Frontal cortex (tissue), 4 donors: ENCODE results near the gene CHIA. TPM values are rescaled to one million over a fixed set of nuclear protein-coding genes. Genes with fewer than 3 reads are reported as not detected.
"Not testable (repeated sequence)": the region's sequence is repeated elsewhere in the genome, so short reads cannot be mapped to it uniquely, and the experiment has no call there.

Experiments
- DNase-seq, 2 donors: peaks; one replicate each; pipeline ENCODE4 v3.0.0; 2012; ENCODE audit warnings: low spot score in 2 of 2
- FAIRE-seq: peaks from 2 replicates; lab custom pipeline; 2012; peaks lifted over from hg19 to GRCh38; lab: Jason Lieb, UNC
- small RNA-seq: library from RNA; depleted of rRNA; stranded (forward); fragments of <200 nt; gene quantifications from one replicate; pipeline ENCODE3, GENCODE V24; 2014
- total RNA-seq: library from RNA; depleted of rRNA; stranded (reverse); fragments of >200 nt; gene quantifications from one replicate; pipeline ENCODE4 v1.2.3, GENCODE V29; 2014
- donor health status: control.
- donor health status: control.
- donor health status: control.

Gene CHIA
- total RNA-seq, 1 donor from 2014 or later, result not detected

DNA sequence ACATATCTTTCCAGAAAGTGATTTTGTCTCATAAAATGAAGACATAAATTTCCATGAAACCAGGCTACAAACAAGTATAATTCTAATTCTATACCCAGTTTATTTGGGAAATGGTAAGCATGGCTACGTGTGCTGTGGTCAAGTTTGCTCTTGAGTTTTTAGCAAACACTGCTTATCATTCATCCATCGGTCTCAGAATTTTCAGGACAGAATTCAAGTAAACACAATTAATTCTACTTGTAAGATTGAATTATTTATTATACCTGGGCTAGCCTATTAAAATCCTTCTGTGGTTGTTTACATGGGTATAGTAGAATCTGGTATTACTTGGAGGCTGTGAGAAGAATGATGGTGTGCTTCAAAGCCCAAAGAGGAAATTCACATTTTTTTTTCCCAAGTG, 68.3 kb downstream of the CHIA start:
- FAIRE-seq, result no peak
- DNase-seq, result no peak

DNA sequence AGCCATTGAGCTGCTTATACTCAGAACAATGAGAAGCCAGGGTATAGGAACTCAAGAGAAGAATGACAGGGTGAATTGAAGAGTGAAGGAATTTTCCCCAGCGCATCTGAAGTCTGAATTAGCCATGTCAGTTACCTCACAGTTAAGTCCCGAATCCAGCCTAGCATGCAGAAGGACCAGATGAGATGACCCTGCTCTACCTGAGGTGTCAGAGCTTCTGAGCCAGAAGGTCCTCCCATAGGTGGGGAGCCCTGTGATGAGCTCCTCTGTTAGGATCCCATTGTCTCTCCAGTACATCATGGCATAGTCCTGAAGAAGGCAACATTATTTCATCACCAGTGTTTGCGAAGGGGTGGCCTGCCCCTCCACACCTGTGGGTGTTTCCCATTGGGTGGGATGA, 68.7 kb downstream of the CHIA start:
- DNase-seq, result no peak
- FAIRE-seq, result no peak

DNA sequence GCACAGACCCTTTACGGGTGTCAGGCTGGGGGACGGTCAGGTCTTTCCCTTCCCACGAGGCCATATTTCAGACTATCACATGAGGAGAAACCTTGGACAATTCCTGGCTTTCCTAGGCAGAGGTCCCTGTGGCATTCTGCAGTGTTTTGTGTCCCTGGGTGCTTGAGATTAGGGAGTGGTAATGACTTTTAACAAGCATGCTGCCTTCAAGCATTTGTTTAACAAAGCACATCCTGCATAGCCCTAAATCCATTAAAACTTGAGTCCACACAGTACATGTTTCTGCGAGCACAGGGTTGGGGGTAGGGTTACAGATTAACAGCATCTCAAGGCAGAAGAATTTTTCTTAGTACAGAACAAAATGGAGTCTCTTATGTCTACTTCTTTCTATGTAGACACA, 69.6 kb downstream of the CHIA start:
- not testable (repeated sequence) for FAIRE-seq, DNase-seq

DNA sequence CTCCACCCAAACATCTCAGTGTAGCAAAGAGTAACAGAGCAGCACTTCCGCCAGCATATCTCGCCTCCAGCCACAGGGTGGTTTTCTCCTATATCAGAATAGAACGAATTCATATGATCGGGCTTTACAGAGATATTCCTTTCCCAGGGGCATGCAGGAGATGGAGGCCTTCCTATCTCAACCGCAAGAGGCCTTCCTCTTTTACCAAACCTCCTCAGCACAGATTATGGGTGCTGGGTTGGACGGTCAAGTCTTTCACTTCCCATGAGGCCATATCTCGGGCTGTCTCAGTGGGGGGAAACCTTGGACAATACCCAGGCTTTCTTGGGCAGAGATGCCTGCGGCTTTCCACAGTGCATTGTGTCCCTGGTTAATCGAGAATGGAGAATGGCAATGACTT, 71.1 kb downstream of the CHIA start:
- no peak for FAIRE-seq

DNA sequence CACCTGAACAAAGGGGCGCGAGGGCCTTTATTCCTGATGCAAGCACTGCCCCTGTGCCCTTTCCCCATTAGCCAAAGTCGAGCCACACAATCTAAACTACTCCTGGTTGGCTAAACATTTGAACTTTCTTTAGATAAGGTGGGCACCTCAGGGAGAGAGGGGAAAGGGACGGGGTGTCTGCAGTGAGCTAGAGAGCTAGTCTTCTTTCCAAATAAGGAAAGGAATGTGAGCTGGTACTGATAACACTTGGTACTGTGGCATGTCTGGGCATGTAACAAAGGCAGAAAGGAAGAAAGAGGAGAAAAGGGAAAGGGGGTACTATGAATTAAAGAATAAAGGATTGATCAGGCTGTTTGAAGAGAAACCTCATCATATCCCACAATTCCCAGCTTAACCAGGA, 74.0 kb downstream of the CHIA start:
- DNase-seq, result no peak
- no peak for FAIRE-seq

More for the DNA sequence above, 71.1 kb downstream of the CHIA start:
- DNase-seq, result no peak

DNA sequence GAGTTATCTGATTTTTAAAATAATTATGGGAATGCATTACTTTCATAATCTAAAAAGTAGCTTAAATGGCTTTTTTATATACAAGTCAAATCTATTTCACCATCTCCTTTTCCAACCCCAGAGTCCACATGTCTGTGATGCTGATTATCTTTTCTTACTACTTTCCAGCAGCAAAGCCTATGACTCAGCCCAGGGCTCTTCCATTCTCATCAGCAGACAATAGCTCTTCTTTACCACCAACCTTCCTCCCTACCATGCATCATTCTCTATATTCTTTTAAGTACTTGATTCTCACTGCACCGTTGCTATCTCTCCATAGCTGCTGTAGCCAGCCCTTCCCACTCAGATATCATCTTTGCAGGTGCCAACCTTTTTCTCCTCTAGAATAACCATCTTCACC, 75.6 kb downstream of the CHIA start:
- DNase-seq (no peak), FAIRE-seq (no peak)

DNA sequence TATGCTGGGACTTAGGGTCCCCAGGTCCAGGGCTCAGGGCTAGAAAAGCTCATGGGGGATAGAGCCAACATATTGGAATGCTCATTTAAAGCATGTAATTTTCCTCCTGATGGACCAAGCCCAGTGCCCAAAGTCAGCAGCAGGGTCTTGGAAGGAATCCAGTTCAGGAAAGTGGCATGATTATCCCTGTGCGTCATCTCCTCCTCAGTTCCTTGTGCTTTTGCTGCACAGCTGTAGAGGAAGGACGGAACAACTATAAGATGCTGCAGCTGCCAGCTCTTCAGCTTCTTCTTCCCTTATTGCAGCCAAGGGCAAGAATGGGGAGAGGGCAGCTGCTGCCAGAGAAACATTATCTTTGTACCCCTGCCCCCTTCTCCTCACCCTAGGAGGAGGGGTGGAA, 78.5 kb downstream of the CHIA start:
- FAIRE-seq (no peak), DNase-seq (no peak)

DNA sequence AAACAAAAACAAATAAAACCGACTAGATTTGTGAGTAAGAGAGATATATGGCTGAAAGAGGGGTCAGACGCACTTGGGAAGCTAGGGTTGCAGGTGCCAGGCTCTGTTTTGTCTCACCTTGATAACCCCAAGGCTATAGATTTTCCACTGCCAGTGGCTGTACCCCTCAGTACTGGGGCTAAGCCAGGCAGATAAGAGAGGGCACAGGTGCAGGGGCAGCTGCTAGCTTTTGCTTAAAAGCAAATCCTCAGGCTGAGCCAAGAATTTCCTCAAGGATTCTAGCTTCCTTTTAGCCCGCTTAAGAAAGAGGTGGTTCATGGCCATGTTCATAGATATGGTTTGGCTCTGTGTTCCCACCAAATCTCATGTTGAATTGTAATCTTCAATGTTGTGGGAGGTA, 79.0 kb downstream of the CHIA start:
- DNase-seq, result no peak
- no peak for FAIRE-seq

Small RNA genes within 50 kb of the gene (small RNA-seq; reads per million reads assigned to genes)
- gene AL356387.2, result not detected

Other genes starting within 250 kb of the CHIA start
- gene DRAM2, start 150.8 kb upstream of the CHIA start, total RNA-seq, result 42.0 TPM
- gene CEPT1, start 150.6 kb upstream of the CHIA start, total RNA-seq, result 47.7 TPM
- 1.2 TPM for gene DENND2D, start 90.2 kb upstream of the CHIA start, total RNA-seq
- gene CHI3L2, start 63.1 kb upstream of the CHIA start, total RNA-seq, result 0.41 TPM
- gene OVGP1, start 136.9 kb downstream of the CHIA start, total RNA-seq, result 0.41 TPM
- 20.8 TPM for gene WDR77, start 158.4 kb downstream of the CHIA start, total RNA-seq
- 254 TPM for gene ATP5PB, start 158.6 kb downstream of the CHIA start, total RNA-seq
- 0.41 TPM for gene C1orf162, start 183.1 kb downstream of the CHIA start, total RNA-seq
- gene ADORA3, start 212.8 kb downstream of the CHIA start, total RNA-seq, result 1.6 TPM
- gene TMIGD3, start 212.8 kb downstream of the CHIA start, total RNA-seq, result 1.2 TPM